HL-60 (cell line): ENCODE measurements around the gene GSTO1.

Experiments used
- CTCF ChIP-seq: IDR thresholded peaks from one replicate; pipeline ENCODE4 v1.5.1; 2011; ENCODE audit warnings: low read length, control low read depth, inconsistent platforms; ENCODE audit not compliant: insufficient read depth
- GABPA ChIP-seq: IDR thresholded peaks from 2 replicates; pipeline ENCODE4 v1.6.1; 2012; ENCODE audit warnings: low read depth

GRCh38 chr10:104254493-104255310 lies at the start of gene GSTO1:
- TF ChIP-seq CTCF = no peak
- TF ChIP-seq GABPA = no peak
